ENCODE measurements around the gene RELCH. TPM values are rescaled to one million over a fixed set of nuclear protein-coding genes. Genes with fewer than 3 reads are reported as not detected.

Gene RELCH
- total and polyA plus RNA-seq, 4 donors: 11.6 to 69.2 (median 22.3) TPM

GRCh38 chr18:62324181-62324828 is 137.2 kb downstream of the RELCH start:
- 35 to 41% methylated on average over 12 of the region's 12 CpGs for WGBS, 2 donors
- Histone ChIP-seq H3K9me3 (ENCODE audit: control insufficient read depth in 4 of 4, insufficient read depth in 3 of 4, low read length in 3 of 4) (no peaks in the 10 kb centered on the region), H3K27ac (ENCODE audit: low read depth in 1 of 2, low read length in 1 of 2) (no peak overlapping the region), H3K27me3 (ENCODE audit: control insufficient read depth in 3 of 3, insufficient read depth in 3 of 3, low read length in 2 of 3) (peaks cover 0 to 64% (median 60%) of the 10 kb centered on the region in 3 donors), H3K4me1 (ENCODE audit: control insufficient read depth in 5 of 5, insufficient read depth in 5 of 5, low read length in 5 of 5) (peaks cover 0 to 14% (median 3%) of the 10 kb centered on the region in 5 donors), H3K4me3 (peak overlapping the region; percentile 13), H3K9ac (ENCODE audit: insufficient read depth in 1 of 2, low read length in 2 of 2) (no peak overlapping the region), H3K36me3 (ENCODE audit: control insufficient read depth in 4 of 4, insufficient read depth in 4 of 4, low read length in 4 of 4) (no peaks in the 10 kb centered on the region)
- ATAC-seq (ENCODE audit: insufficient read depth, low FRiP score) (no peak), DNase-seq (no peak)
- TF ChIP-seq CTCF (IDR thresholded peaks at IDR 0.05; ENCODE audit: control extremely low read depth, extremely low read depth): no peak

GRCh38 chr18:62324917-62325805 is 138.1 kb downstream of the RELCH start, which contains the start of gene TNFRSF11A:
TSS of gene TNFRSF11A (plus strand) at chr18:62325310. CDS start at chr18:62325353, 43 bp downstream.
- H3K36me3 ChIP-seq (ENCODE audit: control insufficient read depth in 4 of 4, insufficient read depth in 4 of 4, low read length in 4 of 4): no peaks in the 10 kb centered on the region
- no peaks in the 10 kb centered on the region for H3K9me3 ChIP-seq (ENCODE audit: control insufficient read depth in 4 of 4, insufficient read depth in 3 of 4, low read length in 3 of 4)
- H3K27me3 ChIP-seq (ENCODE audit: control insufficient read depth in 3 of 3, insufficient read depth in 3 of 3, low read length in 2 of 3): peaks cover 0 to 64% (median 61%) of the 10 kb centered on the region in 3 donors
- peak in 2 of 3 donors; percentile 29 to 33 for DNase-seq
- no peak within 1 kb of the TSS for H3K27ac ChIP-seq (ENCODE audit: low read depth in 1 of 2, low read length in 1 of 2)
- peak within 1 kb of the TSS; percentile 49 for H3K4me3 ChIP-seq
- WGBS, 2 donors: 1 to 2% methylated on average over 50 to 99 of the region's 99 CpGs
- peak within 1 kb of the TSS in 1 of 2 donors; percentile 8 for H3K9ac ChIP-seq (ENCODE audit: insufficient read depth in 1 of 2, low read length in 2 of 2)
- peaks cover 0 to 22% (median 5%) of the 10 kb centered on the region in 5 donors for H3K4me1 ChIP-seq (ENCODE audit: control insufficient read depth in 5 of 5, insufficient read depth in 5 of 5, low read length in 5 of 5)
- TF ChIP-seq CTCF (IDR thresholded peaks at IDR 0.05; ENCODE audit: control extremely low read depth, extremely low read depth): no peak
- peak; percentile 73 for ATAC-seq (ENCODE audit: insufficient read depth, low FRiP score)

- Histone ChIP-seq H3K27me3 (ENCODE audit: control insufficient read depth in 3 of 3, insufficient read depth in 3 of 3, low read length in 2 of 3) (peaks cover 0 to 64% (median 63%) of the 10 kb centered on the region in 3 donors), H3K27ac (ENCODE audit: low read depth in 1 of 2, low read length in 1 of 2) (no peak overlapping the region), H3K36me3 (ENCODE audit: control insufficient read depth in 4 of 4, insufficient read depth in 4 of 4, low read length in 4 of 4) (no peaks in the 10 kb centered on the region), H3K4me3 (peak overlapping the region; percentile 49), H3K9me3 (ENCODE audit: control insufficient read depth in 4 of 4, insufficient read depth in 3 of 4, low read length in 3 of 4) (no peaks in the 10 kb centered on the region), H3K9ac (ENCODE audit: insufficient read depth in 1 of 2, low read length in 2 of 2) (peak overlapping the region in 1 of 2 donors; percentile 8), H3K4me1 (ENCODE audit: control insufficient read depth in 5 of 5, insufficient read depth in 5 of 5, low read length in 5 of 5) (peaks cover 0 to 22% (median 5%) of the 10 kb centered on the region in 5 donors)
- TF ChIP-seq CTCF (IDR thresholded peaks at IDR 0.05; ENCODE audit: control extremely low read depth, extremely low read depth): no peak
- 5 to 6% methylated on average over 45 of the region's 45 CpGs for WGBS, 2 donors
- peak in 2 of 3 donors; percentile 25 to 40 for DNase-seq
- ATAC-seq (ENCODE audit: insufficient read depth, low FRiP score): no peak
Observed at GRCh38 chr18:62325806-62326645, 139.0 kb downstream of the RELCH start.
